DND-41 (cell line): ENCODE data around the gene CDCP1.

ENCODE experiments used
- CTCF ChIP-seq: IDR thresholded peaks from 2 replicates; pipeline ENCODE4 v1.5.1; 2012; ENCODE audit warnings: borderline replicate concordance, low read length, moderate library complexity, mild to moderate bottlenecking; ENCODE audit not compliant: poor library complexity, severe bottlenecking; ENCODE audit errors: extremely low read depth
- EZH2 ChIP-seq: IDR thresholded peaks from 3 replicates; pipeline ENCODE4 v1.6.1; 2012; ENCODE audit warnings: borderline replicate concordance, low read depth, mild to moderate bottlenecking, moderate library complexity, low read length, inconsistent platforms; ENCODE audit not compliant: severe bottlenecking

- TF ChIP-seq CTCF, result no peak
- no peak for TF ChIP-seq EZH2
Observed at GRCh38 chr3:45116350-45116749, 29.8 kb downstream of the CDCP1 start.
